GM11168 (cell line): ENCODE results near the gene S1PR4.
"Not testable (repeated sequence)": the region's sequence is repeated elsewhere in the genome, so short reads cannot be mapped to it uniquely, and the experiment has no call there.

Source experiments
- in situ Hi-C: fragments of 300-500 bp; cut with MboI; formaldehyde crosslinking; loops from one replicate; pipeline ENCODE4 v1.12.0; 2022; ENCODE audit warnings: low sequenced_read_pairs; ENCODE audit not compliant: unreplicated experiment

S1PR4 gene

GRCh38 chr19:3176715-3177501, 1.7 kb upstream of the S1PR4 start:
- in situ Hi-C loops = no loop called here

- in situ Hi-C loops = no loop called here
Observed at GRCh38 chr19:3178973-3179738, 587 bp downstream of the S1PR4 start.

- in situ Hi-C loops = no loop called here
Observed at GRCh38 chr19:3179739-3180293, 1.2 kb downstream of the S1PR4 start.

DNA sequence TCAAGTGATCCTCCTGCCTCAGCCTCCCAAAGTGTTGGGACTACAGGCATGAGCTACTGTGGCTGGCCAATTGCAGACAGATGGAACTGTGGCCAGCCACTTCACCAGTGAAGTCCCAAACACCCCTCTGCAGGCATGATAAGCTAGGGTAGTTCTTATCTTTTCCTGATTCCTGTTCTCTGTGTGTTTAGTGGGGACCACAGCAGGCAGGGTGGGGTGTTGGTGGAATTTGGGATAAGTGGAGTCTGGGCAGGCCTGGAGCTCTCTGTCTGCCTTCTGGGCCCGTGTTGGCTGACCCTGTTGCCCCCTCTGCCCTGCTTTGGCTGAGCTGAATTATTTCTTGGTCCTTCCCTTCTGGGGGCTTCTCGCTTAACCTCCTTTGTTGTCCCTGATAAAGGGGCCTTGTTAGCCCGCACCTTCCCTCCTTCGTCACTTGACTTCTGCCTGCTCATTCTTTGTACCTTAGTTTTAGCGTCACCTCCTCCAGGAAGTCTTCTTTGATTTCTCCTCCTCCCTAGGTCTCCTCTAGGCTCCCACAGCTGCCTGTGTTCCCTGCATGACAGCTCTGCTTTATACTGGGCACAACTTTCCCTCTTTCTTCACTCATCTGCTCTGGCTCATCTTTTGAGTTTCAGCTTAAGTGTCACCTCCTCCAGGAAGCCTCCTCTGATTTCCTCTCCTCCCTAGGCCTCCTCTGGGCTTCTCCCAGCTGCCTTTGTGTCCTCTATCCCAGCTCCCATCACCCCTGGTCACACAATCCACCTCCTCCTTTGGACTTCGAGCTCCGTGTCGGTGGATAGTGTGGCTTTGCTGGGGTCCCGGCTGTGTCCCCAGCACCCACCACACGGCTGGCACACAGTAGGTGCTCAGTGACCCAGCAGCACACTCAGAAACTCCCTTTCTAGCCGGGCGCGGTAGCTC, 5.4 kb downstream of the S1PR4 start:
- in situ Hi-C loops = no loop called here

- in situ Hi-C loops = no loop called here
Observed at GRCh38 chr19:3184847-3185460, 6.4 kb downstream of the S1PR4 start.

DNA sequence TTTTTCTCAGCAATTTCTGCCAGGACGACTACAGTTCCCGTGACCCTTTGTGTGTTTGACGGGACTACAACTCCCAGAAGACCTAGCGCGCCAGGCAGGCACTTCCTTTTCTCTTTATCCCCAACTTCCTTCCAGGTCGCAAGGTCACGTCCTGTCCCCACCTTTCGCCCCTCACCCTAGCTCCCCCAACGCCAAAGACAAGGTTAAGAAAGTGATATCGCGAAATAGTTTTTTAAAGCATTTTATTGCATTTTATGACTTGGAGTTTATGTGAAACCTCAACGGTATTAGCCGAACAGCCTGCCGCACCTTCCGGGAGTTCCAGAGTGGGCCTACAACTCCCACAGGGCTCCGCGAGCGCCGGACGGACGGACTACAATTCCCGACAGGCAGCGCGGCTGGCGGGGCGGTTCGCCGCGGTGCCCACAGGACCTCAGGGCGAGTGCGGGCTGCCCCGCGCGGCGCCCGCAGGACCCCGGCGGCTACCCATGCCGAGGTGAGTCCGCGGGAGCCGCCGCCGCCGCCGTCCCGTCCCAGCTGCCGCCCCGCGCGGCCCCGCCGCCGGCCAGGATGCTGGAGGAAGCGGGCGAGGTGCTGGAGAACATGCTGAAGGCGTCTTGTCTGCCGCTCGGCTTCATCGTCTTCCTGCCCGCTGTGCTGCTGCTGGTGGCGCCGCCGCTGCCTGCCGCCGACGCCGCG, 7.0 kb downstream of the S1PR4 start, which contains the start of gene NCLN:
Gene NCLN, plus strand, starts transcription at position 470 of the 699 bp plus-strand sequence. Its CDS starts 101 bp downstream, at position 571.
- in situ Hi-C loops = no loop called here

- in situ Hi-C loops = no loop called here
Observed at GRCh38 chr19:3186160-3186688, 7.7 kb downstream of the S1PR4 start.

DNA sequence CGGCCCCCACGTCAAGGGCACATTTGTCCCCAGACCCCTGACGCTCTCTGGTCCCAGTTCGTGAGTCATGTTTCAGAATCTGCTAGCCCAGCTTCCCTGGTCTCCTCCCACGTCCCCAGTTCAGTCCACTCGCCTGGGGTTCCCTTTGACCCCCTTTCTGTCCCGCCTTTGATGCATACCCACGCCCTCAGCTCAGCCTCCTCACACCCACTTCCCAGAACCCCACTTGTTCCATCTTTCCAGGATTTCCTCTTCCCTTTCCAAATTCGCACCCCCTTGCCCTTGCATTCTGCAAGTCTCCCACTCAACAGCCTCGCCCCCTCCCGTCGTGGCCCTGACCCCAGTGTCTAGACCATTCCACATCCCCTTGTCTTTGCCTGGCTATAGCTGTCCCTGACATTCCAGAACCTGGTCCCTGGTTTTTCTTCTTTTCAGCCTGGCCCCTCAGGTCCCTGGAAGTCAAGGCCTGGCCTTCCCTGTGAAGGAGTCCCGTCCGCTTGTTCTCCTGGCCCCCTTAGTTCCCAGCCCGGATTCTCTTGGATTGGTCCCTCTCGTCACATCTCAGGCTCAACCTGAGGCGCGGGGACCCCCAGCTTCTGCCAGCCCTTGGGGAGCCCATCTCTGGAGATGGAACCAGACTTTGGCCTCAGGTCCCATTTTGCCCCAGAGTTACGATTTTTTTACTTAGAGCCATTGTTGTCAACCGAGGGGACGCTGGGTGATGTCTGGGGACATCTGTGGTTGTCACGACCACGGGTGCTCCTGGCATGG, 8.5 kb downstream of the S1PR4 start:
- in situ Hi-C loops = no loop called here

- in situ Hi-C loops = no loop called here
Observed at GRCh38 chr19:3187662-3188511, 9.3 kb downstream of the S1PR4 start.

- in situ Hi-C loops = no loop called here
Observed at GRCh38 chr19:3188627-3189596, 10.3 kb downstream of the S1PR4 start.

DNA sequence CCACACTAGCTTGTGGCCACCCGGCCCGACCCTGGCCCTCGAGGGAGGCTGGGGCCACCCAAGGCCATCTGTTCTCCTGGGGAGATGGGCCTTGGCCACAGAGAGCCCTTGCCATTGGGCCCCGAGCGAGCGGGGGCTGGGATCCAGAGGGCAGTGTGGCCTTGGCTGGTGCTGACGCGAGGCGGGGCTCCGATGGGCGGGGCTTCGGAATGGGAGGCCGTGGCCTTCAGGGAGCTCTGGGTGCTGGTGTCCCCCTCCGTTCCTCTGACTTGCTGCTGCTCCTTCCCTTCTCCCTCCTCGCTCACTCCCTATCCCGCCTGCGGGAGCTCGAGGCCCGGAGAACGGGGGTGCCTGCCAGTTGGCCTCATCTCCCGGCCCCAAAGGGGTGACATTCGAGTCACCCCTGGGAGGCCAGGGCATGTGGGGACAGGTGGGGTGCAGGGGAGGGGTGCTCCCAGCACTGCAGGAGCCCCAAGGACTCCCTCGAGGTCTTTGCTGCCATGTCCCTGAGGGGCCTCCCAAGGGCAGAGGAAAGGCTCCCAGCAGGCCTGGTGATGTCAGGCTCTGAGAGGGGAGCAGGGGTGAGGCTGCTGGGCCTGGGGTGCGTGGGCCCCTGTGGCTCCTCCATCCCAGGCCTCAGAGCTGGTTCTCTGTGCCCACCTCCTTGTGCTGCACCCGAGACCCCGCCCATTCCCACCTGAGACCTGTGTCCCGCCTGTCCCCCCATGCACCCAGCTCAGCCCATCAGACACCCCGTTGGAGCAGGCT, 11.3 kb downstream of the S1PR4 start:
- in situ Hi-C loops = no loop called here

DNA sequence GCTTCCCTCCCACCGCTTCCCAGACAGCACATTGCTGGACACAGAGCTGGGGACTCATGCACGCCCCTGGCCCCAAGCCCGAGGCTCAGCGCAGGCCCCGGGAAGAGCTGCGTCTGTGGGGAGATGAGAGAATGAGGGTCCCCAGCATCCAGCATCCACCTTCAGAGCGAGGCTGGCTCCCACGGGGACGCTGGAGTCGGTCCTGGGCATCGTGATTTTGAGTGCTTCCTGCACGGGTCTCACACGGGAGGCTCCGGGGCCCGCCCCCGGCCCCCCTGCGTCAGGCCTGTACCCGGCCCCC, 11.9 kb downstream of the S1PR4 start:
- in situ Hi-C loops = no loop called here

DNA sequence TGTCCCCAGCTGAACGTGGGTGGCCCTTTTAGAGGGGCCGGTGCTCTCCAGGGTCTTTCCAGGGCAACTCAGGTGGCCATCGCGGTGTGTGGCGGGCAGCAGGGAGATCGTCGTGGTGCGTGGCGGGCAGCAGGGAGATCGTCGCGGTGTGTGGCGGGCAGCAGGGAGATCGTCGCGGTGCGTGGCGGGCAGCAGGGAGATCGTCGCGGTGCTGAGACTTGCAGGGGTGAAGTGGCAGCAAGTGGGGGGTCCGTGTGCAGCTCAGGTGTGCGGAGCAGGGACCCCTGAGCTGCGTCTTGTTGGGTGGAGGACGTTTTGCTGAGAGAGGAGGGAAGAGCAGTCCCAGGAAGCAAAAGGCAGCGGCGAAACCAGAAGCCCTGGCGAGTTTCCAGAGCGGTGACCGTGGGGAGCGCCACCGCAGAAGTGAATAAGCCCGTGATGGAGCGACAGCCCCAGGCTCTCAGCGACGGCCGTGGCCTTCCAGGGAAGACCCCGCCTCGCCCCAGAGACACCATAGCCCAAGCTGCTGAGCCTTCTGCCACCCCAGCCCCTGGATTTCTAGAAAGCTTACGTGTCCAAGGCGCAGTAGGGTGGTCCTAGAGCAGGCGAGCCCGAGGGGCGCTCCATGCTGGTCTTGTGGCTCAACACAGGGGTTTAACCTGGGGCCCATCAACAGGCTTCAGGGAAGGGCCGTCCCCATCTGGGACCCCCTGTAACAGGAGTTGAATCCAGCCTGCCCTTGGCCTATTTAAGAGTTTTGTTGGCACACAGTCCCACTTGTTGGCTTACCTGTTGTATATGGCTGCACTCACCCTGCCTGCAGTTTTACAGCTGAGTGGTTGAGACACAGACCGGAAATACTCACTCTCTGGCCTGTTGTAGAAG, 12.6 kb downstream of the S1PR4 start:
- in situ Hi-C loops = no loop called here

- in situ Hi-C loops = not testable (repeated sequence)
Observed at GRCh38 chr19:3191806-3192104, 13.2 kb downstream of the S1PR4 start.

- in situ Hi-C loops = no loop called here
Observed at GRCh38 chr19:3192228-3192635, 13.7 kb downstream of the S1PR4 start.
